Endothelial cell of umbilical vein (primary cell): ENCODE measurements around the gene PHF12. TPM values are rescaled to one million over a fixed set of nuclear protein-coding genes. Genes with fewer than 3 reads are reported as not detected.

Experiments
- BruUV-seq: library from RNA; stranded (reverse); fragments of 400-500 nt; replicated peaks from 2 replicates; lab custom pipeline; 2021; lab: Mats Ljungman, UMichigan
- CTCF ChIA-PET: fragments of 300-600, 350-600 bp; sonication (Branson Sonifier 250); formaldehyde crosslinking; loops from one replicate; lab custom pipeline; 2021; ENCODE audit warnings: antibody characterized with exemption, inconsistent platforms; lab: Charles Lee
- POLR2A ChIA-PET: fragments of 300-600, 350-600 bp; sonication (Branson Sonifier 250); formaldehyde crosslinking; loops from one replicate; lab custom pipeline; 2021; ENCODE audit warnings: antibody characterized with exemption, inconsistent platforms; lab: Charles Lee
- DNase-seq: peaks from one replicate; pipeline ENCODE4 v3.0.0-alpha.2; 2011; ENCODE audit warnings: low read depth, low spot score
- FAIRE-seq: peaks from 2 replicates; lab custom pipeline; 2011; peaks lifted over from hg19 to GRCh38; lab: Jason Lieb, UNC
- H2AFZ ChIP-seq: 2 replicates; pipeline ENCODE4 v1.6.0; 2012; ENCODE audit warnings: low read depth, low read length, control low read depth, inconsistent platforms
- H3K27ac ChIP-seq: 2 replicates; pipeline ENCODE4 v1.5.1; 2011; ENCODE audit warnings: low read depth, mild to moderate bottlenecking, control low read depth, low read length, moderate library complexity; ENCODE audit not compliant: insufficient read depth
- H3K27me3 ChIP-seq, 2 experiments: 2 replicates each; pipeline versions ENCODE4 v1.6.0 to v1.6.1; 2011; ENCODE audit warnings: low read length in 2 of 2, mixed read lengths in 1 of 2; ENCODE audit not compliant: control insufficient read depth in 2 of 2, insufficient read depth in 2 of 2
- H3K36me3 ChIP-seq, 2 experiments: 2 replicates in 1 of 2; 3 replicates in 1 of 2; pipeline ENCODE4 v1.5.1; 2011; ENCODE audit warnings: low read length in 2 of 2, mild to moderate bottlenecking in 1 of 2, moderate library complexity in 1 of 2; ENCODE audit not compliant: control insufficient read depth in 2 of 2, insufficient read depth in 2 of 2; ENCODE audit errors: extremely low read depth in 1 of 2
- H3K4me1 ChIP-seq: 3 replicates; pipeline ENCODE4 v1.5.1; 2011; ENCODE audit warnings: mild to moderate bottlenecking, low read length; ENCODE audit not compliant: control insufficient read depth, insufficient read depth; ENCODE audit errors: extremely low read depth
- H3K4me2 ChIP-seq: 2 replicates; pipeline ENCODE4 v1.6.1; 2011; ENCODE audit warnings: low read length, control low read depth, mixed read lengths; ENCODE audit not compliant: insufficient read depth
- H3K4me3 ChIP-seq, 3 experiments: fragments of 200-600 bp in 1 of 3; sonication (generic), shearing (Covaris generic) in 1 of 3; replicated peaks in 1 of 3; 2 replicates each; pipeline ENCODE4 v1.5.1; 2011 to 2016; ENCODE audit warnings: control low read depth in 3 of 3, low read length in 3 of 3, mild to moderate bottlenecking in 2 of 3, inconsistent platforms in 1 of 3, low read depth in 1 of 3, moderate library complexity in 1 of 3; ENCODE audit not compliant: insufficient read depth in 1 of 3
- H3K79me2 ChIP-seq: 2 replicates; pipeline ENCODE4 v1.6.0; 2012; ENCODE audit warnings: low read length, inconsistent platforms; ENCODE audit not compliant: control insufficient read depth, insufficient read depth
- H3K9ac ChIP-seq: replicated peaks from 2 replicates; pipeline ENCODE3; 2011; ENCODE audit warnings: low read length, control low read depth; ENCODE audit not compliant: insufficient read depth; ENCODE audit errors: extremely low read depth
- H3K9me1 ChIP-seq: replicated peaks from 3 replicates; pipeline ENCODE4 v1.6.0; 2011; ENCODE audit warnings: mild to moderate bottlenecking, low read length; ENCODE audit not compliant: control insufficient read depth, insufficient read depth; ENCODE audit errors: extremely low read depth
- H3K9me3 ChIP-seq: replicated peaks from 2 replicates; pipeline ENCODE4 v1.5.1; 2012; ENCODE audit warnings: low read length, inconsistent platforms; ENCODE audit not compliant: control insufficient read depth, insufficient read depth
- H4K20me1 ChIP-seq: replicated peaks from 2 replicates; pipeline ENCODE3; 2011; ENCODE audit warnings: mild to moderate bottlenecking, low read length; ENCODE audit not compliant: control insufficient read depth, insufficient read depth; ENCODE audit errors: extremely low read depth
- CTCF ChIP-seq, 2 donors: IDR thresholded peaks; 1 replicate in 1 of 2; 2 replicates in 1 of 2; pipeline ENCODE4 v1.5.1; 2011; ENCODE audit warnings: low read length in 2 of 2, mild to moderate bottlenecking in 2 of 2, moderate library complexity in 2 of 2, control low read depth in 1 of 2, inconsistent platforms in 1 of 2, low read depth in 1 of 2; ENCODE audit not compliant: insufficient read depth in 1 of 2; ENCODE audit errors: extremely low read depth in 1 of 2
- EZH2 ChIP-seq: IDR thresholded peaks from 2 replicates; pipeline ENCODE4 v1.6.1; 2012; ENCODE audit warnings: borderline replicate concordance, low read depth, mild to moderate bottlenecking, moderate library complexity, low read length, inconsistent platforms; ENCODE audit not compliant: severe bottlenecking
- FOS ChIP-seq: IDR thresholded peaks from 2 replicates; pipeline ENCODE4 v1.6.1; 2011; ENCODE audit warnings: mild to moderate bottlenecking, low read length, moderate library complexity, borderline replicate concordance; ENCODE audit not compliant: insufficient read depth
- GATA2 ChIP-seq: IDR thresholded peaks from 2 replicates; pipeline ENCODE4 v1.7.0; 2011; ENCODE audit warnings: low read depth, mild to moderate bottlenecking, moderate library complexity, mixed read lengths, low read length; ENCODE audit not compliant: insufficient read length, insufficient read depth
- JUN ChIP-seq: IDR thresholded peaks from 2 replicates; pipeline ENCODE4 v1.6.1; 2011; ENCODE audit warnings: borderline replicate concordance, low read depth; ENCODE audit not compliant: insufficient read length, insufficient read depth
- MAX ChIP-seq: IDR thresholded peaks from 2 replicates; pipeline ENCODE4 v1.6.1; 2011; ENCODE audit not compliant: insufficient read depth, insufficient read length
- MYC ChIP-seq: IDR thresholded peaks from one replicate; pipeline ENCODE4 v1.6.1; 2011; ENCODE audit warnings: mild to moderate bottlenecking, low read depth, low read length
- POLR2A ChIP-seq: IDR thresholded peaks from 2 replicates; pipeline ENCODE4 v1.6.1; 2012; ENCODE audit warnings: low read depth, mild to moderate bottlenecking, control low read depth, low read length
- POLR2AphosphoS5 ChIP-seq: IDR thresholded peaks from 2 replicates; pipeline ENCODE4 v1.6.1; 2012; ENCODE audit warnings: low read depth, mild to moderate bottlenecking, control low read depth, low read length, moderate library complexity; ENCODE audit not compliant: insufficient read depth
- dilution Hi-C: fragments of 300-500 bp; cut with MboI; formaldehyde crosslinking; loops from one replicate; pipeline ENCODE4 v1.15.0; 2019; ENCODE audit warnings: low sequenced_read_pairs; ENCODE audit not compliant: extremely low pct_ligation_motif_present
- intact Hi-C: fragments of 100-400 bp; cut with micrococcal nuclease; formaldehyde crosslinking; loops from one replicate; pipeline ENCODE4 v1.10.0; 2022
- polyA plus RNA-seq, 4 experiments: library from polyadenylated mRNA; depleted of rRNA in 3 of 4; stranded (reverse) in 3 of 4; unstranded in 1 of 4; fragments of >200 nt; gene quantifications; 2 replicates each; pipeline versions ENCODE4 v1.2.1 to v1.2.3, GENCODE V29; 2011 to 2012; ENCODE audit warnings: missing spikeins in 1 of 4
- total RNA-seq: library from RNA; stranded (reverse); gene quantifications from 2 replicates; pipeline ENCODE4 v1.2.3, GENCODE V29; 2021

Gene PHF12
- total and polyA plus RNA-seq, 2 donors (not counting 3 experiments of a cell fraction or from before 2014, with no cell fraction given) = 26.6 to 44.2 TPM

- H3K79me2 ChIP-seq = no peaks in the 10 kb centered on the region
- CTCF ChIA-PET = interaction anchor here (0.9 to 1.3 kb wide), 3 partner anchors 12 to 125 kb away, joined by 3 to 5 read pairs (median 3); no protein-coding TSS in a partner anchor
- peaks cover 0 to 10% of the 10 kb centered on the region in 2 experiments for H3K27me3 ChIP-seq
- POLR2A ChIA-PET = no interaction called here
- FAIRE-seq = no peak
- BruUV-seq = no TSS peak
- no peaks in the 10 kb centered on the region for H4K20me1 ChIP-seq
- no peak for TF ChIP-seq POLR2AphosphoS5
- no peak for TF ChIP-seq GATA2
- no peak for TF ChIP-seq EZH2
- TF ChIP-seq MAX = no peak
- no peak for TF ChIP-seq FOS
- TF ChIP-seq POLR2A = no peak
- no peak for TF ChIP-seq CTCF (IDR thresholded peaks at IDR 0.05; ENCODE audit: extremely low read depth in 1 of 2, insufficient read depth in 1 of 2, low read depth in 1 of 2, low read length in 2 of 2)
- no peak for TF ChIP-seq JUN
- no peak for TF ChIP-seq MYC
- no peaks in the 10 kb centered on the region for H3K9me3 ChIP-seq
- no peak overlapping the region for H3K27ac ChIP-seq
- intact Hi-C loops = no loop called here
- peaks cover 16% of the 10 kb centered on the region for H3K4me1 ChIP-seq
- dilution Hi-C loops = no loop called here
- H3K36me3 ChIP-seq = no peaks in the 10 kb centered on the region
- no peak overlapping the region for H2AFZ ChIP-seq
- no peaks in the 10 kb centered on the region for H3K9me1 ChIP-seq
- DNase-seq = no peak
- no peak overlapping the region for H3K9ac ChIP-seq
- H3K4me2 ChIP-seq = no peak overlapping the region
- no peak overlapping the region for H3K4me3 ChIP-seq
These were observed 35.7 kb upstream of the PHF12 start for GRCh38 chr17:28986714-28987655.
